Measurements from ENCODE around the gene AP1G1. TPM values are rescaled to one million over a fixed set of nuclear protein-coding genes. Genes with fewer than 3 reads are reported as not detected.
"Not testable (repeated sequence)": the region's sequence is repeated elsewhere in the genome, so short reads cannot be mapped to it uniquely, and the experiment has no call there.

The AP1G1 gene
- total RNA-seq, 1 experiment from 2014 or later, result 63.8 TPM

DNA sequence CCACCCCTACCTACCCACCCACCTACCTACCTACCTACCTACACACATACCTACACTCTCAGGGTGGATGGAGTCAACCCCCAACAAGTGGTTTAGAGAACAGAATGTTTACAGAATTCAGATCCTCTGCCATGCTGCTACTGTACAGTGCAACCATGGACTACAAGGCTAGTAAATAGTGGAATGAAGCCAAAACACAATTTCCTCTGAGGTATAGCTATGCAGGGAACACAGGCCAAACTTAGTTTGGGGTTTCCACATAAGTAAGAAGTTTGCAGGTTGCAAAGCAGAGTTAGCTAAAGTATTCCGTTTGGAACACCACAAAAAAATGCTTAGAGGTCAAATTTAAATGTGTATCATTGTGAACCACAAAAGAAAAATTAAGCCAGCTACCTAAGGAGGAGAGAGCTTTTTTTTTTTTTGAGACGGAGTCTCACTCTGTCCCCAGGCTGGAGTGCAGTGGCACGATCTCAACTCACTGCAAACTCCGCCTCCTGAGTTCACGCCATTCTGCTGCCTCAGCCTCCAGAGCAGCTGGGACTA is 2.7 kb upstream of the AP1G1 start:
- in situ Hi-C loops (cut with HindIII; ENCODE audit: low pct_unique_long_range_greater_than_20kb, low sequenced_read_pairs), result no loop called here
- Histone ChIP-seq H3K27me3 (ENCODE audit: control insufficient read depth, insufficient read depth, low read length) (no peaks in the 10 kb centered on the region), H3K9me3 (ENCODE audit: control insufficient read depth, insufficient read depth, low read depth, low read length) (no peaks in the 10 kb centered on the region), H3K36me3 (ENCODE audit: control insufficient read depth, insufficient read depth, low read length) (peaks cover 9% of the 10 kb centered on the region; the same call in 1 of the 2 replicates), H3K4me1 (ENCODE audit: control insufficient read depth, insufficient read depth, low read length) (peaks cover 11% of the 10 kb centered on the region), H3K27ac (ENCODE audit: low read length) (no peak overlapping the region), H3K4me3 (ENCODE audit: low read depth in 2 of 2, low read length in 2 of 2) (no peak overlapping the region)
- intact Hi-C loops (cut with micrococcal nuclease; ENCODE audit: unreplicated experiment), result no loop called here
- no peak for TF ChIP-seq POLR2AphosphoS5 (IDR thresholded peaks at IDR 0.05; ENCODE audit: low read depth, low read length)
- no peak for TF ChIP-seq TCF7L2 (IDR thresholded peaks at IDR 0.05; ENCODE audit: low read depth, low read length)
- TF ChIP-seq REST (IDR thresholded peaks at IDR 0.05; ENCODE audit: insufficient read depth in 1 of 2, low read depth in 2 of 2, low read length in 1 of 2), result no peak
- TF ChIP-seq SIN3A (IDR thresholded peaks at IDR 0.05; ENCODE audit: borderline replicate concordance, insufficient read depth, low read depth, low read length), result no peak
- no peak for TF ChIP-seq CTCF (IDR thresholded peaks at IDR 0.05)
- ChIA-PET CTCF (no interaction called here), POLR2A (no interaction called here)
- no TSS peak for BruUV-seq (replicated peaks)
- ATAC-seq (no peak), DNase-seq (ENCODE audit: low read depth, low spot score) (no peak)

- DNase-seq (ENCODE audit: low read depth, low spot score); H3K27ac ChIP-seq (ENCODE audit: low read length); in situ Hi-C loops (cut with HindIII; ENCODE audit: low pct_unique_long_range_greater_than_20kb, low sequenced_read_pairs); ATAC-seq; BruUV-seq (replicated peaks); H3K4me3 ChIP-seq (ENCODE audit: low read depth in 2 of 2, low read length in 2 of 2); CTCF ChIA-PET; H3K27me3 ChIP-seq (ENCODE audit: control insufficient read depth, insufficient read depth, low read length); H3K36me3 ChIP-seq (ENCODE audit: control insufficient read depth, insufficient read depth, low read length); POLR2A ChIA-PET; intact Hi-C loops (cut with micrococcal nuclease; ENCODE audit: unreplicated experiment); H3K9me3 ChIP-seq (ENCODE audit: control insufficient read depth, insufficient read depth, low read depth, low read length): not testable (repeated sequence)
- H3K4me1 ChIP-seq (ENCODE audit: control insufficient read depth, insufficient read depth, low read length), result peaks cover 14% of the 10 kb centered on the region
Measured at GRCh38 chr16:71810155-71810530, 1.5 kb upstream of the AP1G1 start.

DNA sequence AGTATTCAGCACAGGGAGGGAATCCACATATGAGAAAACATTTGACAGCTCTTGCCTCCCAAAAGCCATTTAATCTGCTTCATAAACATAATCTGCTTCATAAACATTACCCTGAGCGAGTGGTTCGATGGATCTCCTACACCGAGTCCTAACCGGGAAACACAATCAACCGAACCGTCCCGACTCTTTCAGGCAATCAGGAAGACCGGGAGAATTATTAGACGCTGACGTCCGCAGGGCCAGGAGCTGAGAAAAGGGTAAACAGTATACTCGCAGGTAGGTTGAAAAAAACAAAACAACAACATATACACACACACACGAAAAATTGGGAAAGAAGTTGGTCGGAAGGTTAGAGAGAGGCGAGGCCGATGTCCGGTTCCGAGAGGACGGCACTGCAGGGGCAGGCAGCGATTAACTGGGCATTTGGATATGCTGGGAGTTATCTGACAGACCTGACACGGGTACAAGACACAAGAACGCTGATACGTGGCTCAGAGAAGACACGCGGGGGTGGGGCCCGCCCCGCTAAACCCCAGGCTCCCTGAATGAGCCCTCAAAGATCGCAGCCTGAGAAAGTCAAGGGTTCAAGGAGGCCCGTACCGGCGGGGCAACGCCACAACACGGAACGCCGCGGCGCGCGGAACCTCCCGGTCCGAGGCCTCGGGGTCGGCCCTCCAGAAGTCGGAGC is 585 bp downstream of the AP1G1 start:
- Histone ChIP-seq H3K9me3 (ENCODE audit: control insufficient read depth, insufficient read depth, low read depth, low read length) (no peaks in the 10 kb centered on the region), H3K27me3 (ENCODE audit: control insufficient read depth, insufficient read depth, low read length) (no peaks in the 10 kb centered on the region), H3K4me3 (ENCODE audit: low read depth in 2 of 2, low read length in 2 of 2) (peak overlapping the region; percentile 92 to 94), H3K36me3 (ENCODE audit: control insufficient read depth, insufficient read depth, low read length) (peaks cover 9% of the 10 kb centered on the region), H3K4me1 (ENCODE audit: control insufficient read depth, insufficient read depth, low read length) (peaks cover 14% of the 10 kb centered on the region), H3K27ac (ENCODE audit: low read length) (peak overlapping the region; percentile 94)
- POLR2A ChIA-PET, result interaction anchor here (0.6 kb wide), 2 partner anchors 39 to 64 kb away, joined by 3 to 4 read pairs; no protein-coding TSS in a partner anchor
- BruUV-seq (replicated peaks), result no TSS peak
- in situ Hi-C loops (cut with HindIII; ENCODE audit: low pct_unique_long_range_greater_than_20kb, low sequenced_read_pairs), result no loop called here
- intact Hi-C loops (cut with micrococcal nuclease; ENCODE audit: unreplicated experiment), result no loop called here
- TF ChIP-seq SIN3A (IDR thresholded peaks at IDR 0.05; ENCODE audit: borderline replicate concordance, insufficient read depth, low read depth, low read length) (0 out of 2 replicates have a peak, but pooled peaks have one; percentile 25), TCF7L2 (IDR thresholded peaks at IDR 0.05; ENCODE audit: low read depth, low read length) (no peak), POLR2AphosphoS5 (IDR thresholded peaks at IDR 0.05; ENCODE audit: low read depth, low read length) (no peak)
- DNase-seq (ENCODE audit: low read depth, low spot score), result no peak
- peak; percentile 44 for ATAC-seq
- CTCF ChIA-PET, result no interaction called here
